HG03196 (cell line): ENCODE data around the gene RASEF.

ENCODE experiments used
- ATAC-seq: cut with Tn5 transposase; IDR thresholded peaks from one replicate; pipeline ENCODE4 v1.9.1; 2021; ENCODE audit not compliant: unreplicated experiment

Gene RASEF

DNA sequence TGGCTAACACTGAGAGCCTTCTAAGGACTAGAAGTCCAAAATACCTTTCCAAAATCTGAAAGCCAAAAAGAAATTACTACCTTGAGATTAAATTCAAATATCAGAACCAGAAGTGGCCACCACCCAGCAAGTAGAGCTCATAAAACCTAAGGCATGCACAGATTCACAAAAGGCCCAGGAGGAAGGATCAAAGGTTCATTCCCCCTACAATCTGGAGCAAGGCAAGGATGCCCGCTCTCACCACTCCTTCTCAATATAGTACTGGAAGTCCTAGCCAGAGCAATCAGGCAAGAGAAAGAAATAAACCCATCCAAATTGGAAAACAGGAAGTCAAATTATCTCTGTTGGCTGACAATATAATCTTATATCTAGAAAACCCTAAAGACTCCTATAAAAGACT is 6.0 kb downstream of the RASEF start:
- ATAC-seq, result no peak

DNA sequence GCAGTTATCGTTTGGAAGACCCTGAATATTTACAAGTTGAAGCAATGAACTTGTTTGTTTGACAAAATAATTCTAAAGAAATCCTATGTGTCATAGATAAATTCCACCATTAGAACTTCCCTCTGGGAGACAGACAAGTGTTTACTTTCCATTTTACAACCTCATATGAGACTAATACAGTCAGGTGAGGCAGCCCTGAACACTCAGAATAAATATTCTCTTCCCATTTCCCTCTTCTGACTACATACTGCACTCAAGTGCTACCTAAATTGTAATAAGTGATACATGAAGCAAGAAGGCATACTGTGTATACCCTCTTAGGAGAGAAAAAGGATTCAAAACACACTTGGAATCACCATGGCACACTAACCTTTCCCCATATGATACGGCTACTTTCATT is 6.8 kb downstream of the RASEF start:
- ATAC-seq, result no peak

DNA sequence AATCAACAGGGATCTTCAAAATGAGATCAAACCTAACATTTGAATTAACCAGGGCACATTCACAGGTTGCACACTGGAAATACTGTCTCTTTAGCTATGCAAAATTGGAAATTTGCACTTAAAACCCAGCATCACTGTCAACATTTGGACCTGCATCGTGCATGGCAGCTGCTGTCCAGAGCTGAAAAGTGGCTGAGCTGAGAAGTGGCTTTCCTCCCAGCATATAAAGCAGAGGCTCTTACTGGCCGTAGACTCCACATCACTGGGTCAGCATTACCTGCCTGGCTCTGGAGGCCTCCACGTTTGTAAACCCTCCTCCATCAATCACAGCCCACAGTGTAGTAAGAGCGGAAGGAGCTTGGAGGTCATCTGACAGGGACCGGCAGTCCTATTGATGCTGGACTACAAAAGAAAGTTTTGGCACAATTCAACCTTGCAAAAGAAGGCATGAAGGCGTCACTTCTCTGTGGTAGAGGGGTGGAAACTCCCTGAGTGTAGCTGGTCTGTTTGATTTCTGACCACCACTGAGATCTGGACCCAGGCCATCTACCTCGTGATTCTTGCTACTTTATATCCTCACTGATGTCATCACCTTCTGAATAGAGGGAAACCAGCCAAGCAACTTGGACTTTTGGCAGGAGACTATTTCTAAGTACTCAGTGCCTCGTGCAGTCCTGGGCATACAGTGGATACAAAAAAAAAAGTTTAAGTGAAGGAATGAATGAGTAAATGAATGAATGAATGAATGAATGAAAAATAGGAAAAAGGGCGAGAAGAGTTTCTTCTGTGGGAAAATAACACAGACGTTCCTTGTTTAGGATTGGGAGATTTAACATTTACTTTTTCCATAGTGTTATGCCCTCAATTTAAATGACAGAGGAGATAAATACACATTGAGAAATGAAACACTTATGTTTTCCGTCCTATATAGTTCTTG is 14.8 kb downstream of the RASEF start:
- ATAC-seq, result no peak

DNA sequence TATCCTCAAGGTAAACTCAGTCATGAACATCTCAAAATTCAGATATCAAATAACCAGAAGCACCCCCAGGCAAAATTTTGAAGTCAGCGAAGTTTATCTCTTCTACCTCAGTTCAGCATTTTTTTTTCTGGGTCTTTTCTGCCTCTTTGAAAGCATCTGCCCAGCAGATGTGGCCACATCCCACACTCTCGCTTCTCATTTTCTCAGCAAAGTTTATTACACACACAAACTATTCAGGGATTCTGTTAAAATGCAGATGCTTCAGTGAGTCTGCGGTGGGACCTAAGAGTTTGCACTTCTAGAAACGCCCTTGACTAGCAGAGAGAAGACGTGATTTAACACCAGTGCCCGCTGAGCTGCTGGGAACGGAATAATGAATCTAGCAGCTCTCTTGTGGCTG is 19.3 kb downstream of the RASEF start:
- no peak for ATAC-seq

DNA sequence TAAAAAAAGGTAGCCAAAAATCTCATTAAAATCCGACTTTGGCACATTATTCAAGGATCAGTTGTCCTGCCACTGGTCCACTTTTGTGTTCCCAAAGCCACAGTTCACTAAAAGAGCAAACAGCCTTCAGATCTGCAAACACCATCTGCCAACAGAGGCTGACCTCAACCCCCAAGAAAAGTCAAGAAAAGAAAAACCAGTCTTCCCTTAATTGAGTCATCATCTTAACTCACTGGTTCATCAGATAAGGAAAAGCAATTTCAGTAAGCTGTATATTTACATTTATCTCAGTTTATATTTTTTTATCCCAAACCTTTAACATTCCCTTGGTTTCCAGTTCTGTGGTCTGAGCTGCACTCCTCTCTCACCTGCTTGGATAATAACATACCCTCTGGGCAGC is 21.2 kb downstream of the RASEF start:
- ATAC-seq, result no peak

DNA sequence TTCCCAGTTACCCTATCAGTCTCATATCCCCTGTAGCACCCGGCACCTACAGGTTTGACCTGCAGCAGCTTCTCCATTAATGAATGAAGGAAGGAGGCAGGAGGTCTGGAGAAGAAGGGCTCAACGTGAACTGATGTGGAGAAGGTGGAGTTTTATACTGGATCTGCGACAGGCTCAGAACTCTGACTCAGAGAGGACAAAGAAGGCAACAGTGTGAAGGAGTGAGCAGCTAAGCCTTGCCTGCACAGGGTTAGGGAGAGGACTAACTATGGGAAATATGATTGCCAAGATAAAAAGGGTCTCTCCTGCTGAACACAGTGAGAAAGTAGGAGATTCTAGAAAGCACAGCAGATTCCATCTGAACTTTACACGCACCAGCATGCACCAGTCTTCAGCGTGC is 23.6 kb downstream of the RASEF start:
- no peak for ATAC-seq

DNA sequence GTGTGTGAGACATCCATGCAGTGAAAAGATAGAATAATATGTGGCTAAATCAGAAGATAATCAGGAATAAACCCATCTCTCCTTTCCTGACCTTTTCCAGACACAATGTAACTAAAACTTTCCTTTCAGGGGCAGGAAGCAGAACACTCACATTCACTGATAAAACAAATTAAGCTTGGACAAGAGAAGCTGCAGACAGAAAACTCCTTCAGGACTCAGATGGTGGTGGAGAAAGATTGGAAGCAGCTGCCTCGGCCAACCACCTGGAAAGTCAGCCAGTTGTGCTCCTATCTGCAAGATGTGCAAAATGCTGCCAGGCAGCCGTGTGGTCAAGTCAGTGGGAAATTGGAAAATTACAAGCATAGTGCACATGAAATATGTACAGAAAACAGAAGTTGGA is 26.9 kb downstream of the RASEF start:
- no peak for ATAC-seq

DNA sequence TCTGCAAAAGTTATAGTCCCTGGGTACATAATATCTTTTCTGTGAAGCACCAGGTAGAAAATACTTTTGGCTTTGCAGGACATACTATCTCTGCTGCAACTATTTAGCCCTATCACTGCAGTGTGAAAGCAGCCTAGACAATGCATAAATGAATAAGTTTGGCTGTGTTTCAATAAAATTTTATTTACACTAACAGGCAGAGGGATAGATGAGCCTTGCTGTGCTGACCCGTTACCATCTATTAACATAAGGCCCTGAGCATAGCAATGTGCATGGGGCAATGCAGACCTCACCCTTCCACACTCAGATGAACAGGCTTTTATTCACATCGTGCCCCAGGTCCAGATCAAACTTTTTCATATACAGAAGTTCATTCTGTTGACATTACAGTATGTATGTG is 27.8 kb downstream of the RASEF start:
- ATAC-seq, result no peak

DNA sequence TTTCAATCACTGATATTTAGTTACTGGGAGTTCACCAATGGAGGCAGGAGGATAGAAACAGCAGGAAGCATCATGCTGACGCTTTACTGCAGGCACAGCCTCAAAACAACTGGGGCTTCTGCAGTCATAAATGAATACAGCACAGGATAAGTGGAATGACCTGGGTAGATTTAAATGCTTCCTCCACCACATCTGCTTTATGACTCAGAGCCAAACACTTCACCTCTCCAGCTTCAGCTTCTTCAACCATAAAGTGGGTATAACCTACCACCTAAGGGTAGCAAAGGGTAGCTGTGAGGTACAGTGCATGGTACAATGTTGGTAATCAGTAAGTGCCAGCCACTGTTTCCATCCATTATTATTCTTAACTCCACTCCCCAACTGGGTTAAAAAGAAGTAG is 28.4 kb downstream of the RASEF start:
- no peak for ATAC-seq

DNA sequence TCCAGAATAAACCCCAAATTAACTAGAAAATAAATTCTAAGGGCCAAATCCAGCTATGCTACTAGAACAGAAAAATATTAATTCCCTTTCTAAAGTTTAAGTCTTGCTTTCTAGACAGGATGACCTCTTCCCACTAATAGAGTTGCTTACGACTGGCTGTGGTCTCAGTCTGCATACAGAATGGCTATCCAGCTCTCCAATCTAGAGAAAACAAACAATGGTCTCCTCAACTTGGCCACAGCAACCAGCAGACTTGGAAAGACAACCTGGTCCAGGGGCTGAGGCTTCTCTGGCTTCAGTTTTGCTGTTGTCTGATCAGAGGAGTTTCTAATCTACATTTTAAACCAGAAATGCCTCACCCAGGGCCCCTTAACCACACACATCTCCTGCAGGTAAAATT is 28.9 kb downstream of the RASEF start:
- no peak for ATAC-seq

DNA sequence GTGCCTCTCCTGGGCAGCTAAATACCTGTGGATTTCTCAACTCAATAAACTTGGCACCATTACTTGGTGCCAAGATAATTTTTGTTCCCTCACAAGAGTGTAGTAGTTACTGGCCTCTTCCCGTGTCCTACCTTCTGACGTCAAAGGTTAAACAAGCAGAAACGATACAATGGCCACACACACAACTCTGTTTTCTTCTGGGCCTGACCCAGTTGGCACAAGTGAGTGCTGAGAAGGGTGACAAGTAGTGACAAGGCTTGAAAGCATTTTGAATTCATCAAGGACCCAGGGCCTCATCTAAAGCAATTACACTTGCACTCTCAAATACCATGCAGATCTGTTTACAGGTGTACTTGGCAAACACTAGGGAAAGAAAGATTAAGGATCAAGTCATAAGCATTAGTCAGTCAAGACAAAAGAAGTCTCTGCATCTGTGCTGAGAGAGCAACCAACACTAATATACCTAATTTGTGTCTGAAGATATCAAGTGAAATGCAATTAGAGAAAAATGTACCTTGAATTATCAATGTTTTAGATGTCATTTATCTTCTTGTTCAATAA is 30.8 kb downstream of the RASEF start:
- no peak for ATAC-seq

DNA sequence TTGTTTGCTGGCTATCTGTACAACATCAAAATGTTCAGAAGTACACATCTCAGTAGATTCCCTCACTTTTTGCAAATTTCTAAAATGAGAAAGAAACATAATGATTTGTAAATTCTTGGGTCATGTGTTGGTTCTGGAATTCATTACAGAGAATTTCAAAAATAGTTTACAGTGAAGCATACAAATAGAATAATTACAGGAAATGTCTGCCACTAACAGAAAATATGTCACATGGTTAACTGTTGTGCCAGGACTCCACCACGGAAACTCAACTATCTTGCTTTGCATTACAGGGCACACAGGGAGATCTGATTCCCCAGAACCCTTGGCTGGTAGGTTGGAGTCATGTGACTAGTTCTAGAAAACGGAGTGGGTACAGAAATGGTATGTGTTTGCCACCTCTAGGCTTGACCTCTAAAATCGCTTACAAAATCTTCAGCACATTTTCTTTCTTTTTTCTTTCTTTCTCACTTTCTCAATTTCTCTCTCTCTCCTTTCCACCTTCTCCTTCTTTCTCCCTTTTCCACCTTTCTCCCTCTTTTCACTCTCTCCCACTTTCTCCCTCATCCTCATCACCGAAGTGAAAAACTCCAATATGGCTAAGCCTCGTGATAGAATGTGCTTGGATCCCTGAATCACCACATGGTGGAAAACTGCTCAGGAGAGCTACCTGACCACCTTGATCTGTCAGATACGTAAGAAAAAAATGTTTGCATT is 32.4 kb downstream of the RASEF start:
- ATAC-seq, result no peak

DNA sequence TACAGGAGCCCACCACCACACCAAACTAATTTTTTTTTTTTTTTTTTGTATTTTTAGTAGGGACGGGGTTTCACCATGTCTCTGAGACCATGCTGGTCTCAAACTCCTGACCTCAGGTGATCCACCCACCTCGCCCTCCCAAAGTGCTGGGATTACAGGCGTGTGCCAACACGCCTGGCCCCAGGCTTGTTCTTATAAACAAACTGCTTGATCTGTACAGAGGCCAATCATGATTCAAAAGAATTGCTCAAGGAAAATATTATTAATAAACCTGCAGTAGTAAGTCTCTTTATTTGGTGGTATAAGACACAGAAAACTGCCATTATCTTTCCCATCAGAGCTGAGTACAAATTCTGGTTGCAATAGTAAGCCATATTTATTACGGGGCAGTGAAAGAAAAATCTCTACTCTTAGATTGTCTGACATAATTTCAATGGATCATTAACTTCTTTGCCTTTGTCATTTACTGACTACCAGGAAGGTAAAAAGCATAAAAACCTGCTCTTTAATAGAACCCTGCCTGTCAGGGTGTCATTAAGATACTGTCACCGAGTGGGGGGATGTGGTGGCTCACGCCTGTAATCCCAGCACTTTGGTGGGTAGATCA is 33.3 kb downstream of the RASEF start:
- ATAC-seq, result no peak

DNA sequence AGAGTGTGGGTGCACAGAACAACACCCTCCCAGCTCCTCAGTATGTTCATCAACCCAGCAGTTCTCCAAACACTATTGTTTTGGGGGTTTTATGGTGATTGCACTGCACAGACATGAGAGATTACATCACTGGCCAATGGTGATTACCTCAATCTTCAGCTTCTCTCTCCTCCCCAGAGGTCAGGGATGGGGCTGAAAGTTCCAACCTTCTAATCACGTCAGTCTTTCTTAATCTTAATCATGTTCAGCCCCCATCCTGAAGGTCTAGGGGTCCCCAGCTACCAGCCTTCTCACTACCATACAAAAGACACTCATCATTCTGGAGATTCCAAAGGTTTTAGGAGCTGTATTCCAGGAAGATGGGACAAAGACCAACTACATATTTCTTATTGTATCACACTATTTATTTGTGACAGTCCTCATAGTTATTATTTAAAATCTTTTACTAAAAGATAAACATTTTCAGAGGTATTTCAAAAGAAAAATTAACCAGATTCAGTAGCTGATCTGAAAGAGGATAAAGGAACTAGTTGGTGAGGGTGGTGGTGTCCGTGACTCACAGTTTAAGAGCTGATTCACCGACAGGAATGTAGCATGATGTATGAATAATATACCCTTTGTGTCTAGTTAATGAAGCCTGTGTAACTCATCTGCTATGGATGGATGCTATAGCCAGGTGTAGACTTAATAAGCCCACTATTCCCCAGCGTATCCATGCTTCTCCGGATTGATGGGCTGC is 35.6 kb downstream of the RASEF start:
- ATAC-seq, result no peak

DNA sequence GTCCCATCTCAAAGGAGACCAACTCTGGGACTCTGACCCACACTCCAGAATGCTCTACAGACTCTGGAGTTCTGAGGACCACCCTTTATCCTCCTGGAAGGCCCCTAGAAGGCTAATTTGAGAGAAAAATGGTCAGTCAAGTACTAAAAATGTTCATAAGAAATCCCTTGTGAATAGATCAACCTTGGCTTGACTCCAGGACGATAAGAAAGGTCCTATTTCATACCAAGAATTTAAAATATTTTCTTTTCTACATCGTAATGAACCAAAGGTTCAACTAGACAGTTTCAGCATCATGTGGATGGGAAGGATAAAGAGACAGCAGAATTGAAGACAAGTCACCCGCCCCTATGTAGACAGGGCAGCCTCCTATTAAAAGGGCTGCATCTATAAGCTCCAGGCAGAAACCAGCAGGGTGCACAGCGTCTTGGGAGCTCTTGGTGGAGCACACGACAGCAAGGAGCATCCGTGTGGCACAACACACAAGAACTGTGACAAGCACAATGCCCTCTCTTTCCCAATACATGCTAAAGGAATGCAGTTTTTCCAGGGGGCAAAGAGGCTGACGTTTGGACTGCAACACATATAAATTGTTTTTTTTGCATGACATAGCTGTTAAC is 38.3 kb downstream of the RASEF start:
- no peak for ATAC-seq

DNA sequence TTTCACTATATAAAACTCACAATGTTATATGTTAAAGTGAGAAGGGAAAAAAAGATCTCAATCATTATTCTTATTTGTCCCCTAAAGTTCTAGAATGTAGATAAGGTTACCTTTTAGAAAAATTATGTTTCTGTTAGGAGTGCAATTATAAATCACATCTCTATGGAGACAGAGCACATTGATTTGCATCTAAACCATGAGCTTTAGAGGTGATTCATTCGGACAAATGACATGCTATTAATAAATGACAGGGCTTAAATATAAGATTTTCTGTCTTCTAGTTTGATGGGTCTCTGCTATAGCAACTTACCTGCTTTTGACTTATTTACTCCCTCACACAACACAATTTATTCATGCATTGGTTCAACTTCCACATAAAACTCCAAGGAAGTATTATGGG is 39.8 kb downstream of the RASEF start:
- no peak for ATAC-seq

DNA sequence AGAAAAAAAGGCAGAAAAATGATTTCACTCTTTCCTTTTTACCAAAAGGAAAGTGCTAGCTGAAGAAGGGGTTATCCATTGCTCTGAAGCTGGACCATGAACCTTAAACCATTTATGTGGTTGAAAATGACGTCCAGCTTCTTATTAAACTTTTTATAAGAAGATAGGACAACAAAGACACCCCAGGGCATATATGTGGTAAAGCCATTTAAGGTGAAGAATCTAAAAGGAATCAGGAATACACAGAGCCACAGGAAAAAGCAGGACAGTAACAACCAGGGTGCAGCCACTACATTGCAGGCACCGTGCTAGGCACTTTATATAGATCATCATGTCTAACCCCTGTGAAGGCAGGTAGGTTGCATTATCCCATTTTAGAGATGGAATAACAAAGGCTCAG is 42.1 kb downstream of the RASEF start:
- no peak for ATAC-seq

DNA sequence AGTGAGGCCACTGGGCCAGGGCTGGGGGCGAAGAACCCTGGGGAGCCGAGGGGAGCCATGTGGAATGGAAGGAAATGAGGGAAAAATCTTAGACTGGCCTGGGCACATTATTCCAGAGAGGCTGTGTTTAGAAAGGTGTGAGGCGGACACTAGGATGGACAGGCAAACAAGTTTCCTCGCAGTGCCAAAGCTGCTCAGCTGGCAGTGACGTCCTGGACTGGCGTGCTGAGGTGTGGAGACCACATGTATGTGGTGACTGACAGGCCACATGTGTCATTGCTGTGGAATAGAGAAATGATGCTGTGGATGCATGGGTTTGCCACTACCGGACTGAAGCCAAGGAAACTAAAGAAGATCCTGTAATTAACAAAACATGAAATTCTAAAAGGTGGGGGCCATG is 42.6 kb downstream of the RASEF start:
- ATAC-seq, result no peak

DNA sequence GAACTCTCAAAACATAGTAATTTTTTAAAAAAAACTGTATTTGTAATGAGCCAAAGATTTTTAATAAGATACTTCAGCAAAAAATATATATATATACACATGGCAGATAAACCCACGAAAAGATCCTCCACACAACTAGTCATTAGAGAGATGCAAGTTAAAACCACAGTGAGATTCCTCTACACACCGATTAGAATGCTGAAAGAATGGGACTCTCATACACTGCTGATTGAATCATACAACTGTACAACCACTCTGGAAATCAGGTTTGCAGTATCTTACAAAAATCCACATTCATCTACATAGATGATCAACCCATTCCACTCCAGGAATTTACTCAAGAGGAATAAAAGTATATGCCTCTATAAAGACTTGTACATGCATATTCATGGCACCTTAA is 43.7 kb downstream of the RASEF start:
- no peak for ATAC-seq

DNA sequence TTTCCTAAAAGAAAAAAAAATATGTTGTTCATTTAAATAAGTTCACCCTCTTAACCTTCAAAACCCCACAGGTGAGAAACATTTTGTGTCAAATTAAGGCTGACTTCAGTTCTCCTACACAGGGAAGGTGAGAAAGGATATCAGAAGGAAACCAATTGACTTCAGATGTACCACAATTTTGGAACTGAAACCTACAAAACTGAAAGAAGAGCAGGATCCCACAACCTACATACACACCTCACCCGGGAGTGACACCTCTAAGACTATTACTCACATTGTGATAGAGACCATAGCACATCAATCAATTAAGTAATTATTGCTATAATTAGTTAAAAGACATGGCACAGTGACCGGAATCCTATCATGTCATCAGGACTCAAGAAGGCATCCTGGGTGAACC is 47.0 kb downstream of the RASEF start:
- no peak for ATAC-seq
